ENCODE measurements around the gene LETM1.

- no peak for TF ChIP-seq EZH2 (IDR thresholded peaks at IDR 0.05; ENCODE audit: insufficient read depth, low read length)
- TF ChIP-seq CTCF (IDR thresholded peaks at IDR 0.05; ENCODE audit: insufficient read depth, low read depth, low read length): no peak
These were observed 90.4 kb downstream of the LETM1 start for GRCh38 chr4:1765409-1766072.

All from astrocyte (in vitro differentiated cells and primary cell).